ENCODE measurements around the gene GPR153.

GRCh38 chr1:6224718-6225117 lies 36.2 kb downstream of the GPR153 start:
- TF ChIP-seq EP300 (IDR thresholded peaks at IDR 0.05): no peak
- no peak for TF ChIP-seq CTCF (IDR thresholded peaks at IDR 0.05)
- TF ChIP-seq POLR2A (IDR thresholded peaks at IDR 0.05): no peak
